ENCODE data around the gene PHLDB1.
"Not testable (repeated sequence)": the region's sequence is repeated elsewhere in the genome, so short reads cannot be mapped to it uniquely, and the experiment has no call there.

The PHLDB1 gene

DNA sequence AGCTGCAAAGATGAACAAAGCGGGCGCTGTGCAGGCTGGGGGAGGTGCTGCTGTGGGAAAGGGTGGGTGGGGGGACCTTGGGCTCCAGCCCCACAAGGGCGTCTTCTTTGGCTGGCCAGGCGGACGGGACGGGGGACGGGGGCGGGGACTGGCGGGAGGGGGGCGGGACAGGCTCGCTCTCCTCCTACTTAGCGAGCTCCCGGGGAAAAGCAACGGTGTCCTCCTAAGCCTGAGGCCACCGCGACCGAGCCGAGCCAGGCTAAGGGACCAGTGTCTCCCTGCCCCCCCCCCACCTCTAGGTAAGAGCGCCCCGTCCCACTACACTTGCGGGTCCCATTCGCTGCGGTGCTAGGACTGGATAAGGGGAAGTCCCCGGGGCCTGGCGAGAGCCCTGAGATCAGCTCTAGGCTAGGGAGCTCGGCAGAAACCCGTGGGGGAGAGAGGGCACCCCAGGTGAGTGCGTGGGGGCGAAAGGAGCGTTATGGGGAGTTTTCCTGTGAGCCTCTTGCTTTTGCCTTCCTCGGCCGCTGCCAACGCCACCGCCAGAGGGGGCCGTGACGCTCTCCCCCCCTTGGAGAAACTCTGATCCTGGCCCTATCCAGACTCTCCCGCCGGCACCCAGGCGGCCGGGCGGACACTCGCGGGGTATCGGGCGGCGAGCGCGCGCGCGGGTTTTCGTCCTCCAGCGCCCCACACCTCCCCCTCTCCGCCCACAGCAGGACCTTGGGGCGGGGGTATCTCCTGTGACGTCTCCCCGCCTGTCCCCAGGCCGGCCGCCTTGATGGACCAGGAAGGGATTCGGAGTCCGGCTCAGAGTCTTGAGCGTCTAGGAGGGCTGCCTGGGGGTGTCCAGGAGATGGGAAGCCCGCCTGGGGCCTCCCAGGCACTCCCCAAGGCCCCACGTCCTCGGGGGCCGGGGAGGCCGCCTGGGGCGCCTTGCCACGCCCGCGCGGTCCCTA, at the start of gene PHLDB1:
PHLDB1 (plus strand) TSS at position 215 of the 959 bp plus-strand sequence. CDS start 6,222 bp downstream, outside the sequence.
- no peak for DNase-seq (ENCODE audit: low read depth)

DNA sequence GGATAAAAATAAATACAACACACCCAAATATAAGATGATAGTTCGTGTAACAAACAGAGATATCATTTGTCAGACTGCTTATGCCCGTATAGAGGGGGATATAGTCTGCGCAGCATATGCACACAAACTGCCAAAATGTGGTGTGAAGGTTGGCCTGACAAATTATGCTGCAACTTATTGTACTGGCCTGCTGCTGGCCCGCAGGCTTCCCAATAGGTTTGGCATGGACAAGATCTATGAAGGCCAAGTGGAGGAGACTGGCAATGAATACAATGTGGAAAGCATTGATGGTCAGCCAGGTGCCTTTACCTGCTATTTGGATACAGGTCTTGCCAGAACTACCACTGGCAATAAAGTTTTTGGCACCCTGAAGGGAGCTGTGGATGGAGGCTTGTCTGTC, 46.6 kb upstream of the PHLDB1 start:
- DNase-seq (ENCODE audit: low read depth) = no peak

DNA sequence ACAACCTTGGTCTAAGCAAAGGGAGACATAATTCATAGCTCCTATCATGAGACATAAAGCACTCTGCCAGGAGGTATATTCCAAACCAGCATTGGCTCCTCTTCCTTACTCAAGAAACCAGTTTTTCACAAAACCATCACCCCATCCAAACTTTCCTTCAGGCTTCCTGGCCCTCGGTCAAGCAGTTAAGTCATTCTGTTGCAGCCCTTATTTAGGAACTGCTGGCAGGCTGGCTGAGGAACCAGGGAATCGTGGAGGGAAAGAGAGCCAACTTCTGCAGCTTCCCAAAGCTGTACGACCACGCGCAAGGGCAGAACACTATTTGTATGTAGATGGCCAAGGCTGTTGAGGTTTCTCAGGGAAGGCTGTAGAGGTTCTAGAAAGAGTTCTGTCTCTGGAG, 42.4 kb upstream of the PHLDB1 start:
- no peak for DNase-seq (ENCODE audit: low read depth)

DNA sequence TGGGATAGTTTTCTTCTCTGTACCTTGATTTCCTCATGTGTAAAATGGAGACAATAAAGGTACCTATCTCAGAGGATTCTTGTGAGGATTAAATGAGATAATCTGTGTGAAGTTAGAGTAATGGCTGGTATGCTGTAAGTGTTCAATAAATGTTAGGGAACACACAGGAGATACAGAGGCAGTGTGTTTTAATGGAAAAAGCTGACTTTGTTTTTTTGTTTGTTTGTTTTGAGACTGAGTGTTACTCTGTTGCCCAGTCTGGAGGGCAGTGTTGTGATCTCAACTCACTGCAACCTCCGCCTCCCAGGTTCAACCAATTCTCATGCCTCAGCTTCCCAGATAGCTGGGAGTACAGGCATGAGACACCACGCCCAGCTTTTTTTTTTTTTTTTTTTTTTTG, 37.7 kb upstream of the PHLDB1 start:
- DNase-seq (ENCODE audit: low read depth) = no peak

DNA sequence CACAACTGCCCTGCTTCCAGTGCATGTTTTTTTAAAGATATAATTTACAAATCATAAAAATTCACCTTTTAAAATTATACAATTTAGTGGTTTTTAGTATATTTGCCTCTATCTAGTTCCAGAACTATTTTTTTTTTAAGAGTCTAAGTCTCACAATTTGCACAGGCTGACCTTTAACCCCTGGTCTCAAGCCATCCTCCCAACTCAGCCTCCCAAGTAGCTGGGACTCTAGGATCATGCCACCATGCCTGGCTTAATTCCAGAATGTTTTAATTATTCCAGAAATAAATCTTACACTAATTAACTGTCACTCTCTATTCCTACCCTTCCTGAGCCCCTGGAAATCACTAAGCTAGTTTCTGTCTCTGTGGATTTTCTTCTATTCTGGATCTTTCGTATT, 36.6 kb upstream of the PHLDB1 start:
- DNase-seq (ENCODE audit: low read depth) = no peak

DNA sequence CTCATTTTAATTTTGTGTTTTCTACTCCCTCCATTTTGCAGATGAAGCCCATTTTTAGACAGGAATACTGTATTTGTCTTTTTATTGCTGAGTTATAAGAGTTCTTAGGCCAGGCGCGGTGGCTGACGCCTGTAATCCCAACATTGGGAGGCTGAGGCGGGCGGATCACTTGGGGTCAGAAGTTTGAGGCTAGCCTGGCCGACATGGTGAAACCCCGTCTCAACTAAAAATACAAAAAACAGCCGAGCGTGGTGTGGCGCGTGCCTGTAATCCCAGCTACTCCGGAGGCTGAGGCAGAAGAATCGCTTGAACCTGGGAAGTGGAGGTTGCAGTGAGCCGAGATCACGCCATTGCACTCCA, 35.7 kb upstream of the PHLDB1 start:
- DNase-seq (ENCODE audit: low read depth) = not testable (repeated sequence)

DNA sequence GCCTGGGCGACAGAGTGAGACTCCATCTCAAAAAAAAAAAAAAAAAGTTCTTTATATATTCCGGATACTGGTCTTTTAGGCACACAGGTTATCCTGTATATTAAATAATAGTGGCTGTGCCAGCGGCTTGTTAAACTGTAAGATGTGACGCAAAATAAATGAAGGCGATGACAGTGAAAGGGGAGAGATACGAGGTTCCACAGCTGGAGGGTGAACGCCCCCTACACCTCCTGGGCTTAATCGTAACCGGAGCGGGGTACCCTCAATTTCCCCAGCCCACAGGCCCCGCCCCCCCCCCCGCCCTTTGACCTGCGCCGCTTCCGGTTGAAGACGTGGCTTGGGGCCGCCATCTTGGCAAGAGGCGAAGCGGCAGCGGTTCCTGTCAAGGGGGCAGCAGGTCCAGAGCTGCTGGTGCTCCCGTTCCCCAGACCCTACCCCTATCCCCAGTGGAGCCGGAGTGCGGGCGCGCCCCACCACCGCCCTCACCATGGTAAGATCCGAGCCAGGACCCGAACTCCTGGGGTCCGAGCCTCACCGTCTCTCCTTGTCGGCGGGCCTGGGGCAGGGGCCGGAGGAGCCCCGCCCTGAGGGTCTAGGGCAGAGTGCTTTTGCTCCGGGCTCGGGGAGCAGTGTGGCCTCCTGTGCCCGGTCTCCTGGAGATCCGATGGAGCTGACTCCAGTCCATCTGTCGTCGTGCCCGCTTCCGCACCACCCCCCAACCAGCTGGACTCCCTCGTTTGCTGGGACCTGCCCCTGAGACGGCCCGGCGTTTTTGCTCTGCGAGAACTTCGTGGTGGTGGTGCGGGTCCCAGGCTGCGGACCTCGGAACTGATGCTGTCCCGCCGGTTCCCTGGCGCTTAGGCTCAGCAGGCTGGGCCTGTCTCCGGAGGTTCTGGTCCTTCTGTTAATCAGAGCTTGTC, 35.1 kb upstream of the PHLDB1 start, which contains the start of gene ARCN1:
ARCN1 (plus strand) TSS at position 349 of the 920 bp plus-strand sequence; CDS start at position 488, 139 bp downstream.
- peak; percentile 47 for DNase-seq (ENCODE audit: low read depth)

DNA sequence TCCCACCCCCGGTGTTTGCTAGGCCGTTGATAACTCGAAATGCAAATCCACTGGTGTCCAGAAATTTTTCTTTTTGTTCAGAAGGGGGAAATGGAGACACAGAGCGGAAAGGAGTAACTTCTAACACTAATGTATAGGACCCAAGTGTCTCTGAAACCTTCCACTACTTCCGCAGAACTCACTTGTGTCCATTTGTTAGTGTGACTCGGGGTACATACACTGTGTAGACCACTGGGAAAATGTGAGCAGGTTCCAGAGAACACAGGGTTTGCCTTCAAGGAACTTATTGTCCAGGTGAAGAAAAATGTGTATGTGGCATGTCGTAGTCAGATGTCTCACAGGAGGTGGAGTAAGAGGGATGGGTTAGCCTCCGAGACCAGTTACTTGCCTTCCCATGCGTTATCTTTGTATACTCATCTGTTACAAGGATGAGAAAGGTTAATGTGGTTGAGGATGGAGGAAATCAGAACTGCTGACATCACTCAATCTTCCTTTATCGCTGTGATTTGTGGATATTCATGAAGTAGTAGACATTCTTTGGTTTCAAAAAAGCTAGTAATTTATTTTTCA, 34.3 kb upstream of the PHLDB1 start:
- DNase-seq (ENCODE audit: low read depth) = no peak

DNA sequence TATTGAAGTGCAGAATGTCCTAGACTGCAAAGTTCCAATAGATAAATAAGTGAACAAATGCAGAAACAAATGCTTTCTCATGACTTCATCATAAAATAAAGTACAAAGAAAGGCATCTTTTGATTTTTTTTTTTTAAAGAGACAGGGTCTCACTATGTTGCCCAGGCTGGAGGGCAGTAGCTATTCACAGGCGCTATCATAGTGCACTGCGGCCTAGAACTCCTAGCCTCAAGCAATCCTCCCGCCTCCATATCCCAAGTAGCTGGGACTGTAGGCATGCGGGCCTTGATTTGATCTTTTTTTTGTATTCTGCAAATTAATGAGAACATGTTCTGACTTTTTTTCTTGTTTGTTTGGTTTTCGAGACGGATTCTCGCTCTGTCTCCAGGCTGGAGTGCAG, 32.8 kb upstream of the PHLDB1 start:
- no peak for DNase-seq (ENCODE audit: low read depth)

DNA sequence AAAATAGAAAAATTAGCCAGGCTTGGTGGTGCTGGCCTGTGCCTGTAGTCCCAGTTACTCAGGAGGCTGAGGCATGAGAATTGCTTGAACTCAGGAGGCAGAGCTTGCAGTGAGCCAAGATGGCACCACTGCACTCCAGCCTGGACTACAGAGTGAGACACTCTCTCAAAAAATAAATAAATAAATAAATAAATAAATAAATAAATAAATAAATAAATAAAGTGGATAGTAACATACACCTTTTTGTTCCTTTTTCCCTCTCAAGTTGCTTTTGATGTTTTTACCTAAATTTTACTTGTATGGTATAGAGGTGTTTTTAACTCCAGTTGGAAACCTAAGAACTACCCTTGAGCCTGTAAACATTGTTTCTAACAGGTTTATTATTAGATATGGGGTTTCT, 29.4 kb upstream of the PHLDB1 start:
- not testable (repeated sequence) for DNase-seq (ENCODE audit: low read depth)

DNA sequence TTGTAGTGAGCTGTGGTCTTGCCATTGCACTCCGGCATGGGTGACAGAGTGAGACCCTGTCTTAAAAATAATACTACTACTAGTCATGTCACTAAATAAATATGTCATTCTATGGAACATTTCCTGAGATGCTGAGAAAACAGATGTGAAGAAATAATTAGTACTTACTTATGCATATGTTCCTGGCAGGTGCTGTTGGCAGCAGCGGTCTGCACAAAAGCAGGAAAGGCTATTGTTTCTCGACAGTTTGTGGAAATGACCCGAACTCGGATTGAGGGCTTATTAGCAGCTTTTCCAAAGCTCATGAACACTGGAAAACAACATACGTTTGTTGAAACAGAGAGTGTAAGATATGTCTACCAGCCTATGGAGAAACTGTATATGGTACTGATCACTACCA, 26.4 kb upstream of the PHLDB1 start:
- DNase-seq (ENCODE audit: low read depth) = no peak

DNA sequence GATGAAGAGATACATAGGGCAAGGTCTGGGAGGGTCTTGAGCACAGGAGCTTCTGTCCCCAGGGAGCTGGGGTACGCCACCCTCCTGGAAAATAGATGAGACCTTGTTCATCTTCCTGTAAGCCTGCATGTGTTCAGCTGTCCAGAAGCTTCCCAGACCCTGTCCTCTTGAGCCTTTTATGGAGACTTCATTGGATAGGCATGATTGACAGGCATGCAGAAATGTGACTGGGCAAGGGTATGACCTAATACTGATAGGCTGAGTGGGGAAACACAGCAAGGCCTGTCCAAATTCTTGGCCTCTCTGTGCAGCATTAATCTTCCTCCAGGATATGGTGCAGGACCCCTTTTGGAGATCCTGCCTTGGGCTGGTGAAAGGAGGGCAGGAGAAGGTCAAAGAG, 19.5 kb upstream of the PHLDB1 start:
- DNase-seq (ENCODE audit: low read depth) = no peak

DNA sequence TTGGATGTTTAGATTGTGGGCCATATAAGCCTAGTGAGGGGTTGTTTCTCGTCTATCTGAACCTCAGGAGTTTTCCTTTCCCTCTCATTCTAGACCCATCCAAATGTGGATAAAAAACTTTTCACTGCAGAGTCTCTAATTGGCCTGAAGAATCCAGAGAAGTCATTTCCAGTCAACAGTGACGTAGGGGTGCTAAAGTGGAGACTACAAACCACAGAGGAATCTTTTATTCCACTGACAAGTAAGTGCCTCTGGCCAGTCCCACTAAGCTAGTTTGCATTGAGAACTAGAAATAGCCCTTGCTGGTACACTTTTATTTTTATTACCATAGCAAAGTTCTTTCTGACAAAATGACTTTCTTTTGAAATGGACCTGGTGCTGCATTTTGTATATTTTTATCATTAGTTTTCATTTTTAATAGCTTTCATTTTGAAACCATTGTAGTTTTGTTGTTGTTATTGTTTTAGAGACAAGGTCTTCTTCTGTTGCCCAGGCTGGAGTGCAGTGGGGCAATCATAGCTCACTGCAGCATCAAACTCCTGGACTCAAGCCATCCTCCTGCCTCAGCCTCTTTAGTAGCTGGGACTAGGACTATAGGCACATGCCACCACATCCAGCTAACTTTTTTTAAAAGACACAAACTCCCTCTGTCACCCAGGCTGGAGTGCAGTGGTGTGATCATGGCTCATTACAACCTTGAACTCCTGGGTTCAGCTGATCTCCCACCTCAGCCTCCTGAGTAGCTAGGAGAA, 14.6 kb upstream of the PHLDB1 start:
- no peak for DNase-seq (ENCODE audit: low read depth)

DNA sequence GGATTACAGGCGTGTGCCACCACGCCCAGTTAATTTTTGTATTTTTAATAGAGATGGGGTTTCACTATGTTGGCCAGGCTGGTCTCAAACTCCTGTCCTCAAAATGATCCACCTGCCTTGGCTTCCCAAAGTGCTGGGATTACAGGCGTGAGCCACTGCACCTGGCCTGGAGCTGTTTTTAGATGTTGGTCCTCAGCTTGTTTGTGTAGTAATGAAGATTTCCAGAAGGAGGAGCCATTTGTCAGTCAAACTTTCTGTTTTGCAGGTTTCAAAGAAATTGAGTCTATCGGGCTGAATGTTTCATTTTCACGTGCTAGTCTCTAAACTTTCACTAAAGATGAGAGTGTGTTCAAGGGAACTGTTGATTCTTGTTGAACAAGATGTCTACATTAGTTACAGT, 12.4 kb upstream of the PHLDB1 start:
- not testable (repeated sequence) for DNase-seq (ENCODE audit: low read depth)

DNA sequence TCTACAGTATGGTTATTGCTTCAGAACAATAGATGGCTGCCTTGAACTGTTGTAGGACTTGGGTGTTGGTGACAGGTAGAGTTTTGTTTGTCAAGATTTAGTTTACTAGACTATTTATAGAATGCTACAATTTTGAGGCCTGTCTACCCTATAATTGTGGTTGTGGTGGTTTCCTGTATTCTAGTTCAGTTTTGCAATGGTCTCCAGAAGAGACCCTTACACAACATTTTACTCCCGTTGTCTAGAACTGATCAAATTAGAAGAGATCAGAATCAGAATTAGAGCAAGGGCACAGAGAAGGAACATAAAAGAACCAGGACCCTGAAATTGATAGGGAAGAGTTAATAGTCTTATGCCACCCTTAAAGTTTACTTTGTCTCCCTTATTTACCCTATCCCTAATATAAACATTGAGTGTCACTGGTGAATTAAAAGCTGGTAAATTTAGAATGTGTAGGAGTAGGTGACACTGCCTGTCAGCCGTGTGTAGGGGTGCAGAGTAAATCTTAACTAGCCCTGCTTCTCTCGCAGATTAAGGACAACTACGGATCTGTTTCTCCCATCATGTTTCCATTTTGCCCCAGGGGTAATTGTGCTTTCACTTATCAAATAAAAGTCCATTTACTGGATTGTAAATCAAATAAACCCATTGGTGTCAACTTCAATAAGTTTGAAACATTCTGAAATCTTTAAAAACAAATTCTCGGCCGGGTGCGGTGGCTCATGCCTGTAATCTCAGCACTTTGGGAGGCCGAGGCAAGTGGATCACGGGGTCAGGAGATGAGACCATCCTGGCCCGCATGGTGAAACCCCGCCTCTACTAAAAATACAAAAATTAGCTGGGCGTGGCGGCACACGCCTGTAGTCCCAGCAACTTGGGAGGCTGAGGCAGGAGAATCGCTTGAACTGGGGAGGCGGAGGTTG, 10.9 kb upstream of the PHLDB1 start:
- DNase-seq (ENCODE audit: low read depth) = no peak

DNA sequence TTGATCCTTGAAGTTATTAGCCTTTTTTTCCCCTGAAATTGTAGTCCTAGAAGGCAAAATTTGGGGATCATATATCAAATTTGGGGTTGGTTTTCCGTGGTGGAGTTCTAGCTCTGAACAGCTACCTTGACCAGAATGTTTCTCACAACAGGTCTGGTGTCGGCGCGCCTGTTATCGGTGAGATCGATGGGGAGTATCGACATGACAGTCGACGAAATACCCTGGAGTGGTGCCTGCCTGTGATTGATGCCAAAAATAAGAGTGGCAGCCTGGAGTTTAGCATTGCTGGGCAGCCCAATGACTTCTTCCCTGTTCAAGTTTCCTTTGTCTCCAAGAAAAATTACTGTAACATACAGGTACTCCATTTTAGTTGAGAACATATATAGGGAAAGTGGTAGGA, 9.9 kb upstream of the PHLDB1 start:
- no peak for DNase-seq (ENCODE audit: low read depth)

DNA sequence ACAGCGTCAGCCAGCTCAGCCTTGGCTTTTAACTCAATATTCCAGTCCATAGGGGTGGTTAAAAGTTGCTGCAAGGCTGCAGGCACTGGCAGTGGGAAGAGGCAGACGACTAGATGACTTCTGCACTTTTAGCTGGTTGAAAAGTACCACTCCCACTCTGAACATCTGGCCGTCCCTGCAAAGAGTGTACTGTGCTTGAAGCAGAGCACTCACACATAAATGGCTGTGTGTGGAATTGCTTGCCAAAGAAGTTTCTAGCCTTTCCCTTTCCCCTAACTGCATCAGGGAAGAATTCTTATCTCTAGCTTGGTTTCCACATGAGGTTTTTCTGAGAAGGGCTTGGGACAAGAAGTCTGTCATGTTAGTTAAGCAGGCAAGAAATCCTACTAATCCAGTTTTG, 5.1 kb upstream of the PHLDB1 start:
- no peak for DNase-seq (ENCODE audit: low read depth)

DNA sequence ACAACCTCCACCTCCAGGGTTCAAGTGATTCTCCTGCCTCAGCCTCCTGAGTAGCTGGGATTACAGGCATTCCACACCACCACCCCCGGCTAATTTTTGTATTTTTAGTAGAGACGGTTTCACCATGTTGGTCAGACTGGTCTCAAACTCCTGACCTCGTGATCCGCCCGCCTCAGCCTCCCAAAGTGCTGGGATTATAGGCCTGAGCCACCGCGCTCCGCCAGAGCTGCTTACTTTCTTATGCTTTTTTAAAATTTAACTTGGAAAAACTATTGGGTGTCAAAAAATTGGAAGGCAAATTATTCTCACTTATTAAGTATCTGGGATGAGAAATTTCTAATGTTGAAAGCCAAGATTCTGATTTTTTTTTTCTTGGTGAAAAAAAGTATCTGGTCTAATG, 3.7 kb upstream of the PHLDB1 start:
- not testable (repeated sequence) for DNase-seq (ENCODE audit: low read depth)

DNA sequence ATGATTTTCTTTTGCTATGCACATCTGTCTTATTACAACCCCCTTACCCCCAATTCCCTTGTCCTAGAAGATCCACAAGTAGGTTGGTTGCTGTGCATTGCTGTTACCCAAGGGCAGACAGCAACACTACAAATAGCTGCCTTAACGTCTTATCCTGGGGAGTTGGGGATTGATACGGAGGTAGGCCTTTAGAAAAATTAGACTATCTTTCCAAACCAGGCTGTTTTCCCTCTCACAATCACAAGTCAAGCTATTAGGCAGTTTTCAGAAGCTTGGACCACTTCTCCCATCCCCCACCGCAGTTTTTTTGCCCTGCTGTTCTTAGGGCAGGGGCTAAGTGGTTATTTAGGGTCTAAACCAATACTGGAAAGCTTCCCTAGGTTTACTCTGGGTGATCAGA, 2.8 kb upstream of the PHLDB1 start:
- no peak for DNase-seq (ENCODE audit: low read depth)

DNA sequence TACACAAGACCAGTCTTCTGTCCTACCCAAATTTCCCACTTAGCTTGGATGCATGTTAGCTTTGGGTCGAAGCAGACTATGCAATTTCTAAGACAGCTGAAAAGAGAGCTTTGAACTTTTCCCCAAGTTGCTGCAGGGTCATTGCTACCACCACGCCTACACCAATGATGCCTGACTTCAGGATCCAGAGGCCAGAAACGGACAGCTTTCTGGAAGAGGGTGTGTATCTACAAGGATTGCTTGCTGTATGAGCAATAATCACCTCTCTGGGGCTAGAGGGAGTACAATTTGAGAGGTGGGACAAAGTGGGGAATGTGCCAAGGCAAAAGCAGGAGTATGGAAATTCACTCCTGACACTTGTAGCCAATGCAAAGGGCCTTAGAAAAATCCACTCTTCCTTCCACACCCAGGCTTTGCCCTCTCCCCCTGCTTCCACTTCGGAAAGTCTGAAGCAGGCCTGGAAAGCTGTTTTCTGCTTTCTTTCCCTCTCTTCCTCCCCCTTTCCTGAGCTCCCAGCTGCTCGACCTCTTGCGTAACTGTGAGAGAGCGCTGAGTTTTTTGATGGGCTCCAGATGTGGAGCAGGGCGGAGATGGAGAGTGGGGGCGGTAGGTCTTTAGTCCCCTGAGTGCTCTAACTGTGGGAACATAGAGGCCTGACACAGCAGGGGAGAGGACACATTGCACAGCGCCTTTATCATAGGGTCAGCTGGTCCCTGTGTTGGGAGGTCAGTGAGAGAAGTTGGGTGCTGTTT, 2.1 kb upstream of the PHLDB1 start:
- no peak for DNase-seq (ENCODE audit: low read depth)

Data from stimulated activated CD8-positive, alpha-beta memory T cell treated with anti-CD3 and anti-CD28 coated beads, Interleukin-7, amount 100 ng/mL, for 24 hours (primary cell).